Dedifferentiated amniotic fluid mesenchymal stem cell (primary cell): ENCODE results near the gene EFL1.
"Not testable (repeated sequence)": the region's sequence is repeated elsewhere in the genome, so short reads cannot be mapped to it uniquely, and the experiment has no call there.

Experiments
- DNase-seq: peaks from one replicate; pipeline ENCODE4 v3.0.0-alpha.2; 2016; ENCODE audit errors: extremely low spot score

EFL1 gene

DNA sequence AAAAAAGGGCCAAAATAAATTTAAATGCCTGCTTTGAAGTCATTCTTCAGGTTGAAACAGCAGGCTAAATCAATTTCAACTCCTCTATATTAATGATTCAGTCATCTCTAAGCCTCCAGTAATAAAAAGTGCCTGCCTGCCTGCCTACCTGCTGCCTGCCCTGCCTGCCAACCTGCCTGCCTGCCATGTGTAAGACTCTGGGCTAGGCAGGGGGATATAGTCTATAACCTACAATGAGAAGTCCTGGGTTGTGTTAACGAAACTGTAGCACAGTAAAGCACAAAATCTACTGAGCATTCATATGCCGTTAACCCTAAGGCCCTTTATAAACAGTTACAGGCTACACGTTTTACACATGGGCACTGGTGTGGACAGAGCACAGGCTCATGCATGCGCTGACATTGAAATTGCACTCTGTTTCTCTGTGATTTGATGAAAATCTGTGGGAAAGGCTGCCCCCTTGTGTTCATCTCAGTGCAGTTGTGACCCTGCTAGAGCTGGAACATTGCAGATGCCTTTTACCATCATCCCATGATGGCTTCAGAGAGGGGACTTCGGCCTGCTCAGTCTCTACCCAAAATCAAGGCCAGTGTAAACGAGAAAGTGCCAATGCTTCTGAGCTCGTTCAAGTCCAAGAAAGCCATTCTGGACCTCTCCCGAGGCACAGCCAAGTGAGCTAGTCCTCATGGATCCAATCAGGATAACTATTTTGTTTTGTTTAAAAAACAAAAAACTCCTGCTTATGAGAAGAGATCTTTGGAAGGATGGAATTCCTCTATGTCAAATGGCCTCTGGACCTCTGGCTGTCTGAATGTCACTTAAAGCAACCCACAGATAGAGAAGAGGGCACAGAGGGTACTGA lies 64.6 kb downstream of the EFL1 start:
- DNase-seq: peak; percentile 81

- DNase-seq: no peak
These were observed 66.2 kb downstream of the EFL1 start for GRCh38 chr15:82196353-82196752.

DNA sequence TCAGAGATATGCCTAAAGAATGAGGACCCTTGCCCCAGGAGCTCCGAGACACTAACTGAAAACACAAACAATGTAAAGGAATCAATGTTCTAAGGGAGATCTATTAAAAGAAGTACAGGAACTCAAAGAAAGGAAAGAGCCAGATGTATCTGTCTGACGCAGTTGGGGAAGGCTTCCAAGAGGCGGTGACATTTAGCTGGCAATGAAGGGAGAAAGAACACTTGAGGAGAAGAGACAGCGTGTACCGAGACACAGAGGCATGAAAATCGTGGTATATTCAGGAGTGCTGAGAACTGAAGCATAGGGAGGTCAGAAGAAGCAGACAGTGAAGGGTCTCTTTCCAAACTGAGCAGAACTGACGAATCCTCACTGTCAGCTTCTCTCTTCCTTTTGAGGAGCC lies 66.7 kb downstream of the EFL1 start:
- not testable (repeated sequence) for DNase-seq

DNA sequence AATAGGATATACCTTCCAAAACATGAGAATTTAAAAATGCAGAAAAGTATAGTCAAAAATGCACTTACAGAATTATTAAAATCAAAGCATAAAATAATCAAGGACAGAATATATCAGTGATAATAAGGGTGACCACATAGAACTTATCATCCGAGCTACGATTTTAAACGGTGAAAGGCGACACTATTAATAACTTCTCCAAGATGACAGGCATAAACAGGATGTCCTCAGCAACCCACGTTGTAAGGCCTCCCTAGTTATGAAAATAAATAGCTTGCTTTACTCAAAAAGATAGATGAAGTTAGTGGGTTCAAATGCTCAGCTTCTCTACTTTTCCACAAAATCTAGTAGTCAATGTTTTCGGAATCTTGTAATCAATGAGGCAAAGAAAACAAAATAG lies 68.0 kb downstream of the EFL1 start:
- DNase-seq: not testable (repeated sequence)

- not testable (repeated sequence) for DNase-seq
These were observed 69.1 kb downstream of the EFL1 start for GRCh38 chr15:82193435-82193834.

DNA sequence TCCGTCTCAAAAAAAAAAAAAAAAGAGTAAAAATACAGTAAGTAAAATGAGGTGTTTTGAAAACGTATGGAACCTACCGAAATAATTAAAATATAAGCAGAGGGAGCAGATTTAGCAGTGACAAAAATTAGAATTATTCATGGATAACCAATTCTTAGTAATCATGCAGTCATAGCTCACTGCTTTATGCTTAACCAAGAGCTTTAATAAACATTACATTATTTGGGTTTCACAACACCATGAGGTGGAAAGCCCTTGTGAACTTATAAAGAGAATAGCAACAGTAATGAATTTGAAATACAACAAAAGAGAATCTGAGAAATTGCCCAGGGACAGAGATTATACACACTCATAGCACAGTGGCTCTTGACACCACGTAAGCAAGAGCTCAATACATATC lies 70.1 kb downstream of the EFL1 start:
- not testable (repeated sequence) for DNase-seq

DNA sequence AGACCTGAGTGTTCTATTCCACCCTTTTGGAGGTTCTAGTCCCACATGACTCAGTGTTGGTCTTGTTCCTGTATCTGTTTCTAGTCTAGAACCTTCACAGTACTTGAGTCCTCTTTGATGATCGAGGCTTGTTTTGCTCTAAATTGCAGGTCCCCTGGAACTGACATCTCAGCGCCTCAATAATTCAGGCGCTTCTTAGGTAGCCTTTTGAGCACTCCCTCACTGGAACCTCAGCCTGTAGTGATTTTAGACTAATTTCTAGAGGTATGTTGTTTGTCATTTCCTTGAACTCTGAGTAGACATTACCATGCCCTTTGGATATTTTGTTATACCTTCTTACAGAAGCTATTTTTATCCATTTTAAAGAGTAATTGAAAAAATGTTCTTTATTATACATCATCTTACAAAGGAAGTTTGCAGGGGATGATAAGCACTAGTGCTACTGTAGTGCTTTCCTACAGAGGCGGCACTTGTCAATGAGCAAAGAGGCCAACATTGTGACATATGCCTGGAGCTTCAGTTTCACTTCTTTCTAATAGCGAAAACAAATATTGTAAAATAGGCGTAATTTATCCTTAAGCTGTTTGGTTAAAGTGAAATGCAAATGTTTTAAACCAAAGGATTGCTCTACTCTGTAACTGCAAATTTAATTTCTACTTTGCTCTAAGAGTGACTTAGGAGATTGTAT lies 75.7 kb downstream of the EFL1 start:
- no peak for DNase-seq

DNA sequence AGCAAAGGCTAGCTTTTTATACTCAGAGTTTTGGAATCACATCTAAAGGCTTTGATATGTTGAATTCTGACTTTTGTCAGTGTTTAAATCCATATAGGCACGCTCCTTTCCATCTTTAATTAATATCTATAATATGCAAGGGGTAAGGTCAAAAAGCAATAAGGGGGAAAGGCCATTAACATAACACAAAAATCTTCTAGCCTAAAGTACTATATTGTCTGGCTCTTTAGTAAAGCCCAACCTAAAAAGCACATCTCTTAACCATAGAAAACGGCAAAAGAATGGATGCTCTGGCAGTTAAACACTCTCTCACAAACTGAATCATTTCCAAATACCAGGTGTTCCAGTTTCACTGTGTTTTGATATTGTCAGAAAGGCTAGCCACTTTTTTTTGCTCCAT lies 76.4 kb downstream of the EFL1 start:
- DNase-seq: no peak

GRCh38 chr15:82184776-82185175 lies 77.8 kb downstream of the EFL1 start:
- DNase-seq: no peak

GRCh38 chr15:82184355-82184754 lies 78.2 kb downstream of the EFL1 start:
- DNase-seq: no peak

DNA sequence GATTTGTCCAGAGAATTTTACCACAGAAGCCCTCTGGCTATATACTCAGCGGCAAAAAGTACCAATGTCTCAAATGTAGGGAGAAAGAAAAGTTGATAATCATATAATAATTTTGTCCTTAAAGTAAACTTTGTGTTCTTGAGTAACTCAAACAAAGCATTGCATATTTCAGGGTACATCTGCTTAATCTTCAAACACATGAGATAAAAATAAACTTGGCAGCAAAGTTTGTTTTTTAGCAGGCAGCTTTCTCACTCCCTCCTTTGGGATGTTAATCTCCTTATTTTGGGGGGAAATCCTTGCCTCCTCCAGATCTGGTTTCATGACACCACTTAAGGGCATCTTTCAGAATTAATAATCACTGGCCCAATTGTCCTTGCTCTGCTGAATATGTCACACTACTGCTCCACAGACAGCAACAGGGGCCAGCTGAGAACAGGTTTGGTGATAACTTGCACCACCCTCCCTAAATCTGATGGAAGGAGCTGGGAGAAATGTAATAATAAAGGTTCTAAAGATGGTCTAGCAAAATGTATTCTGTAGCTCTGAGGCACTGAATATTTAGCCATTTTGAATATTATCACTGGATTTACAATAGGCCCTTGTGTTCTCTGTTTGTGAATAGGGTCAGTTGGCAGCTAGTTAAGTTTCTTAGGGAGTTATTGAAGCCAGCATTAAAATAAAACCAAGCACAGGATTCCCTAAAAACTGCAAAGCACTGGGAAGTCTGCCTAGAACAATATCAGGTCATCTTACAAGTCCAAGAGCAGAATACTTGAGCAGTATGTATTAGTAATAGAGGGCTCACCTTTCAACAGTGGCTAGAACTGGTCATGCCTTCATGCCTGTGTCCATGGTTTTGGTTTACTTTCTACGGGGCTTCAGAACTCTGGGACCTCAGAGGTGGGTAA lies 79.2 kb downstream of the EFL1 start:
- DNase-seq: peak; percentile 77

GRCh38 chr15:82181371-82181770 lies 81.2 kb downstream of the EFL1 start:
- no peak for DNase-seq

GRCh38 chr15:82178061-82178460 lies 84.5 kb downstream of the EFL1 start:
- no peak for DNase-seq

GRCh38 chr15:82177291-82178010 lies 85.1 kb downstream of the EFL1 start:
- DNase-seq: no peak

DNA sequence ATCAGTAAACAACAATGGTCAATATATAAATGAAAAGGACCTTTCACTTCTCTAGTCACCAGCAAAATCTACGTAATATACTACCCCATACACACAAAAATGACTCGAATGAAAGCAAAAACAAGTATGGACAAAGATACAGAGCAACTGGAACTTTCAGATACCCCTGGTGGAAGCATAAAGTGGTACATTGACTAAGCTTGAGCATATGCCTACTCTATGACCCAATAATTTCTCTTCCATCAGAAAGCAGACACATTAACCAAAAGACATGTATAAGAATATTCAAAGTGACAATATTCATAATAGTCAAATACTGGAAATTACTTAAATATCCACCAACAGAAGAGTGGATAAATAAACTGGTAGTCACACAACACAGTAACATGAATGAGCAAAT lies 86.0 kb downstream of the EFL1 start:
- no peak for DNase-seq

GRCh38 chr15:82174471-82175235 lies 87.9 kb downstream of the EFL1 start:
- no peak for DNase-seq

- DNase-seq: no peak
These were observed 89.4 kb downstream of the EFL1 start for GRCh38 chr15:82173108-82173507.

- DNase-seq: no peak
These were observed 90.0 kb downstream of the EFL1 start for GRCh38 chr15:82172506-82172905.

GRCh38 chr15:82168757-82169156 lies 93.8 kb downstream of the EFL1 start:
- DNase-seq: no peak

DNA sequence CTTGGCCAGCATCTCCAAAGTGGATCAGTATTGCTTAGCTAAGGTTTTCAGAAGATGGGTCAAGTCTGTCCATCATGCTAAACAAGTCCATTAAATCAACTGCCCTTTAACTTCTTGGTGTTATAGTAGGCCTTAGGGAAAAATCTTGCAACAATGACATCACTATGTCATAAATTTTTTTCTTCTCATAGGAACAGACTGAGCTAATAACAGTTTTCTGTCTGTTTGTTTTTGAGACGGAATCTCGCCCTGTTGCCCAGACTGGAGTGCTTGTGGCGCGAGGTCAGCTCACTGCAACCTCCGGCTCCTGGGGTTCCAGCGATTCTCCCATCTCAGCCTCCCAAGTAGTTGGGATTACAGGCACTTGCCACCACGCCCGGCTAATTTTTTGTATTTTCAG lies 94.2 kb downstream of the EFL1 start:
- DNase-seq: no peak

- no peak for DNase-seq
These were observed 96.6 kb downstream of the EFL1 start for GRCh38 chr15:82165948-82166376.
